ENCODE results near the gene SESN2. TPM values are rescaled to one million over a fixed set of nuclear protein-coding genes. Genes with fewer than 3 reads are reported as not detected.

SESN2 gene
- total RNA-seq, 6 experiments from 2014 or later: 15.5 to 22.0 (median 17.4) TPM

GRCh38 chr1:28301368-28302174, 42.3 kb downstream of the SESN2 start:
- TF ChIP-seq, protein P1, sequence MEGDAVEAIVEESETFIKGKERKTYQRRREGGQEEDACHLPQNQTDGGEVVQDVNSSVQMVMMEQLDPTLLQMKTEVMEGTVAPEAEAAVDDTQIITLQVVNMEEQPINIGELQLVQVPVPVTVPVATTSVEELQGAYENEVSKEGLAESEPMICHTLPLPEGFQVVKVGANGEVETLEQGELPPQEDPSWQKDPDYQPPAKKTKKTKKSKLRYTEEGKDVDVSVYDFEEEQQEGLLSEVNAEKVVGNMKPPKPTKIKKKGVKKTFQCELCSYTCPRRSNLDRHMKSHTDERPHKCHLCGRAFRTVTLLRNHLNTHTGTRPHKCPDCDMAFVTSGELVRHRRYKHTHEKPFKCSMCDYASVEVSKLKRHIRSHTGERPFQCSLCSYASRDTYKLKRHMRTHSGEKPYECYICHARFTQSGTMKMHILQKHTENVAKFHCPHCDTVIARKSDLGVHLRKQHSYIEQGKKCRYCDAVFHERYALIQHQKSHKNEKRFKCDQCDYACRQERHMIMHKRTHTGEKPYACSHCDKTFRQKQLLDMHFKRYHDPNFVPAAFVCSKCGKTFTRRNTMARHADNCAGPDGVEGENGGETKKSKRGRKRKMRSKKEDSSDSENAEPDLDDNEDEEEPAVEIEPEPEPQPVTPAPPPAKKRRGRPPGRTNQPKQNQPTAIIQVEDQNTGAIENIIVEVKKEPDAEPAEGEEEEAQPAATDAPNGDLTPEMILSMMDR (IDR thresholded peaks at IDR 0.05): no peak
- Mint-ChIP-seq H3K27me3 (ENCODE audit: insufficient read depth) (peaks cover 6% of the 10 kb centered on the region), H3K4me3 (no peak overlapping the region), H3K36me3 (ENCODE audit: low read depth) (no peaks in the 10 kb centered on the region), H3K9me3 (peaks cover 4% of the 10 kb centered on the region; the same call in 1 of the 2 replicates), H3K27ac (no peak overlapping the region), H3K4me1 (ENCODE audit: low read depth) (peaks cover 21% of the 10 kb centered on the region)
- DNase-seq: peak; percentile 67

GRCh38 chr1:28302247-28302646, 42.9 kb downstream of the SESN2 start:
- H3K27me3 Mint-ChIP-seq (ENCODE audit: insufficient read depth): peaks cover 4% of the 10 kb centered on the region
- TF ChIP-seq, protein P1 (IDR thresholded peaks at IDR 0.05): no peak
- H3K27ac Mint-ChIP-seq: no peak overlapping the region
- peaks cover 14% of the 10 kb centered on the region for H3K4me1 Mint-ChIP-seq (ENCODE audit: low read depth)
- peaks cover 1% of the 10 kb centered on the region; the same call in 1 of the 2 replicates for H3K9me3 Mint-ChIP-seq
- DNase-seq: no peak
- H3K4me3 Mint-ChIP-seq: no peak overlapping the region
- H3K36me3 Mint-ChIP-seq (ENCODE audit: low read depth): no peaks in the 10 kb centered on the region

DNA sequence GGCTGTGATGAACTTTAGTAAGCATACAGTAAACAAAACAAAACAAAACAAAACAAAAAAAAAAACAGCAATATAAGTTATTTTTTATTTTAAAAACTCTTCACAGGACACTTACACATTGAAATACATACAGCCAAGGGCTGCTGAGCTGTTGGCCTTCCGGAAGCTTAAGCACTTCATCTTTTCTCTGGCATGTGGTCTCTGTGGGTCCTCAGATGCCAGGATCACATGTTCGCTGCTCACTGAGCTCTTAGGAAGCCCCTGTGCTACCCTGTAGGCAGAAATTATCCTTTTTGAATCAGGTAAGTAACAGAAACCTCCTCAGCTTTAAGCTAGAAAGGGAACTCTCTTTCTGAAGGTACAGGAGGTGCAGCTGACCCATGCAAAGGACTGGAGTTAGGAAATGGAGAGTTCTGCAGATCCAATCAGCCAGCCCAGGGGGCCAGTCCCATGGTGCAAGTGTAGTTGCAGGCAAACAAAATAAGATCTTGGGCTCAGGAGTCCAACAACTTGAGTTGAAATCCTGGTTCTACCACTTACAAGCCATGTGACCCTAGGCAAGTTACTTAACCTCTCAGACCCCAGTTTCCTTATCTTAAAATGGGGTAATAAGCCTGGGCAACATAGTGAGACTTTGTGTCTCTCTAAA, 47.1 kb downstream of the SESN2 start:
- TF ChIP-seq, protein P1 (IDR thresholded peaks at IDR 0.05): no peak
- peaks cover 2% of the 10 kb centered on the region for H3K27me3 Mint-ChIP-seq (ENCODE audit: insufficient read depth)
- H3K4me1 Mint-ChIP-seq (ENCODE audit: low read depth): peaks cover 8% of the 10 kb centered on the region
- H3K9me3 Mint-ChIP-seq: no peaks in the 10 kb centered on the region
- DNase-seq: no peak
- no peaks in the 10 kb centered on the region for H3K36me3 Mint-ChIP-seq (ENCODE audit: low read depth)
- H3K4me3 Mint-ChIP-seq: no peak overlapping the region
- H3K27ac Mint-ChIP-seq: no peak overlapping the region

DNA sequence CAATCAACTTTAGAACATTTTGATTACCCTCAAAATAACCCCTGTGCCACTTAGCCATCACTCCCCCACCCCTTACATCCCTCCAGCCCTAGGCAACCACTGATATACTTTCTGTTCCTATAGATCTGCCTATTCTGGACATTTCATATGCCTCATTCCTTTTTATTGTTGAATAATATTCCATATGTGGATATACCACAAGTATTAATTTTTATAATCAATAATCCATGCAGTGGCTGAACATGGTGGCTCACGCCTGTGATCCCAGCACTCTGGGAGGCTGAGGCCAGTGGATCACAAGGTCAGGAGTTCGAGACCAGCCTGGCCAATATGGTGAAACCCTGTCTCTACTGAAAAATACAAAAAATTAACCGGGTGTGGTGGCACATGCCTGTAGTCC, 49.4 kb downstream of the SESN2 start:
- Mint-ChIP-seq H3K27me3 (ENCODE audit: insufficient read depth) (no peaks in the 10 kb centered on the region; the same call in none of the 2 replicates), H3K9me3 (no peaks in the 10 kb centered on the region), H3K27ac (no peak overlapping the region), H3K36me3 (ENCODE audit: low read depth) (no peaks in the 10 kb centered on the region), H3K4me1 (ENCODE audit: low read depth) (peaks cover 2% of the 10 kb centered on the region), H3K4me3 (no peak overlapping the region)
- DNase-seq: no peak
- TF ChIP-seq, protein P1 (IDR thresholded peaks at IDR 0.05): no peak

GRCh38 chr1:28309702-28310101, 50.4 kb downstream of the SESN2 start:
- no peak for DNase-seq
- no peak overlapping the region for H3K27ac Mint-ChIP-seq
- TF ChIP-seq, protein P1 (IDR thresholded peaks at IDR 0.05): no peak
- peaks cover 11% of the 10 kb centered on the region for H3K4me1 Mint-ChIP-seq (ENCODE audit: low read depth)
- no peak overlapping the region for H3K4me3 Mint-ChIP-seq
- no peaks in the 10 kb centered on the region for H3K36me3 Mint-ChIP-seq (ENCODE audit: low read depth)
- no peaks in the 10 kb centered on the region; the same call in none of the 2 replicates for H3K27me3 Mint-ChIP-seq (ENCODE audit: insufficient read depth)
- H3K9me3 Mint-ChIP-seq: no peaks in the 10 kb centered on the region

All from HFFc6 (cell line).